Measurements from ENCODE around the gene KRTAP10-6. TPM values are rescaled to one million over a fixed set of nuclear protein-coding genes. Genes with fewer than 3 reads are reported as not detected.

Gene KRTAP10-6
- total and polyA plus RNA-seq, 2 of the 8 experiments (the other 6 are each of a cell fraction or from before 2014, with no cell fraction given), result 0.12 TPM; not detected in 1

- no peak for TF ChIP-seq KDM1A (IDR thresholded peaks at IDR 0.05; ENCODE audit: borderline replicate concordance, low read length)
- TF ChIP-seq SIX5 (IDR thresholded peaks at IDR 0.05; ENCODE audit: low read depth, low read length), result no peak
- TF ChIP-seq FOSL1 (IDR thresholded peaks at IDR 0.05; ENCODE audit: insufficient read depth, low read depth, low read length), result no peak
Measured at GRCh38 chr21:44552681-44553080, 39.6 kb downstream of the KRTAP10-6 start (continued).
